Right lobe of liver (tissue), 6 donors: ENCODE results near the gene MMP3. TPM values are rescaled to one million over a fixed set of nuclear protein-coding genes. Genes with fewer than 3 reads are reported as not detected.

Experiments
- ATAC-seq, 4 donors: fragments of 200-7000 bp; cut with Tn5 transposase; one replicate each; pipeline ENCODE4 v1.9.1; 2020; ENCODE audit warnings: mild to moderate bottlenecking in 4 of 4, moderate library complexity in 4 of 4
- DNase-seq, 3 donors: peaks; one replicate each; pipeline ENCODE4 v3.0.0-alpha.2; 2020
- H3K27ac ChIP-seq, 3 donors: fragments of 200-600 bp; one replicate each; pipeline ENCODE4 v1.8.0; 2022
- H3K27me3 ChIP-seq, 2 donors: fragments of 200-600 bp; one replicate each; pipeline ENCODE4 v1.8.0; 2022
- H3K36me3 ChIP-seq, 4 donors: fragments of 200-600 bp; sonication (generic) in 1 of 4; one replicate each; pipeline versions ENCODE4 v1.5.1 to v1.8.0; 2017 to 2022; ENCODE audit warnings: control low read depth in 1 of 4
- H3K4me1 ChIP-seq, 4 donors: fragments of 200-600 bp; sonication (generic) in 1 of 4; one replicate each; pipeline versions ENCODE4 v1.5.1 to v1.8.0; 2017 to 2022; ENCODE audit warnings: control low read depth in 1 of 4
- H3K4me3 ChIP-seq, 3 donors: fragments of 200-600 bp; one replicate each; pipeline ENCODE4 v1.8.0; 2022
- H3K9me3 ChIP-seq, 4 donors: fragments of 200-600 bp; sonication (generic) in 1 of 4; one replicate each; pipeline versions ENCODE4 v1.5.1 to v1.8.0; 2017 to 2022; ENCODE audit warnings: control low read depth in 1 of 4
- POLR2A ChIP-seq: fragments of 450-650 bp; IDR thresholded peaks from one replicate; pipeline ENCODE4 v1.6.1; 2017; ENCODE audit warnings: antibody characterized with exemption, mild to moderate bottlenecking
- WGBS: methylation state at CpG from one replicate; pipeline ENCODE4 v1.1.6; 2018; ENCODE audit warnings: low coverage, low lambda C conversion rate; ENCODE audit not compliant: insufficient coverage; ENCODE audit errors: missing lambda C conversion rate; 5-methylcytosine and 5-hydroxymethylcytosine counted together
- intact Hi-C, 2 donors: fragments of 100-400 bp; cut with DNase I; formaldehyde crosslinking; loops; one replicate each; pipeline versions ENCODE4 v1.11.2 to v1.14.1; 2022
- total RNA-seq, 6 experiments: library from RNA; depleted of rRNA in 2 of 6; stranded (reverse); fragments of >200 nt in 2 of 6; fragmentation: NEBNext Ultra II Directional in 3 of 6; extraction: Animal tissue kit (Norgen Biotek cat#: 25700) in 3 of 6; gene quantifications; one replicate each; pipeline versions ENCODE4 v1.1.0 to v1.2.4, GENCODE V29; 2016 to 2023
- TF ChIP-seq, protein P1 (sequence below), 4 donors: fragments of 200-600 bp in 3 of 4; fragments of 450-650 bp in 1 of 4; IDR thresholded peaks; one replicate each; pipeline versions ENCODE4 v1.5.1 to v1.8.0; 2016 to 2022; ENCODE audit warnings: antibody characterized with exemption in 4 of 4, mild to moderate bottlenecking in 2 of 4
- donor health status: DM: no; HTN: yes; CAD: no.
- donor health status: DM: no; HTN: no; CAD: no.
- donor health status: DM: no; HTN: no; CAD: no.
- donor health status: DM: no; HTN: yes; CAD: no.
- donor health status: DM: no; HTN: yes; CAD: no.

Gene MMP3
- total RNA-seq, 6 experiments from 2014 or later, result not detected

- H3K4me1 ChIP-seq, result no peaks in the 10 kb centered on the region
- ATAC-seq (no peak), DNase-seq (no peak)
- H3K27me3 ChIP-seq, result no peaks in the 10 kb centered on the region
- no peak overlapping the region for H3K4me3 ChIP-seq
- no peaks in the 10 kb centered on the region for H3K9me3 ChIP-seq
- no peak overlapping the region for H3K27ac ChIP-seq
- WGBS, result 68% methylated on average over 5 of the region's 8 CpGs
- no peaks in the 10 kb centered on the region for H3K36me3 ChIP-seq
- no peak for TF ChIP-seq POLR2A
- TF ChIP-seq, protein P1, sequence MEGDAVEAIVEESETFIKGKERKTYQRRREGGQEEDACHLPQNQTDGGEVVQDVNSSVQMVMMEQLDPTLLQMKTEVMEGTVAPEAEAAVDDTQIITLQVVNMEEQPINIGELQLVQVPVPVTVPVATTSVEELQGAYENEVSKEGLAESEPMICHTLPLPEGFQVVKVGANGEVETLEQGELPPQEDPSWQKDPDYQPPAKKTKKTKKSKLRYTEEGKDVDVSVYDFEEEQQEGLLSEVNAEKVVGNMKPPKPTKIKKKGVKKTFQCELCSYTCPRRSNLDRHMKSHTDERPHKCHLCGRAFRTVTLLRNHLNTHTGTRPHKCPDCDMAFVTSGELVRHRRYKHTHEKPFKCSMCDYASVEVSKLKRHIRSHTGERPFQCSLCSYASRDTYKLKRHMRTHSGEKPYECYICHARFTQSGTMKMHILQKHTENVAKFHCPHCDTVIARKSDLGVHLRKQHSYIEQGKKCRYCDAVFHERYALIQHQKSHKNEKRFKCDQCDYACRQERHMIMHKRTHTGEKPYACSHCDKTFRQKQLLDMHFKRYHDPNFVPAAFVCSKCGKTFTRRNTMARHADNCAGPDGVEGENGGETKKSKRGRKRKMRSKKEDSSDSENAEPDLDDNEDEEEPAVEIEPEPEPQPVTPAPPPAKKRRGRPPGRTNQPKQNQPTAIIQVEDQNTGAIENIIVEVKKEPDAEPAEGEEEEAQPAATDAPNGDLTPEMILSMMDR (IDR thresholded peaks at IDR 0.05), result no peak
- intact Hi-C loops, result no loop called here
Observed at GRCh38 chr11:102788334-102788995, 54.9 kb downstream of the MMP3 start.

Other genes with a start within 250 kb of the MMP3 start
- gene MMP20, start 218.3 kb downstream of the MMP3 start, total RNA-seq, result not detected
- gene MMP27, start 137.8 kb downstream of the MMP3 start, total RNA-seq, result under 1 TPM in 1 of 6 experiments, not detected in 5; 0.11 TPM
- 1 to 10 TPM in 1 of 6 experiments, under 1 TPM in 4, not detected in 1; 0.14 to 1.2 (median 0.74) TPM for gene MMP8, start 118.7 kb downstream of the MMP3 start, total RNA-seq
- gene MMP10, start 63.0 kb downstream of the MMP3 start, total RNA-seq, result under 1 TPM in 1 of 6 experiments, not detected in 5; 0.35 TPM
- gene MMP1, start 45.4 kb downstream of the MMP3 start, total RNA-seq, result under 1 TPM in 1 of 6 experiments, not detected in 5; 0.22 TPM
- gene MMP12, start 31.4 kb upstream of the MMP3 start, total RNA-seq, result 1 to 10 TPM in 1 of 6 experiments, not detected in 5; 1.5 TPM
- gene MMP13, start 112.1 kb upstream of the MMP3 start, total RNA-seq, result not detected
- gene DCUN1D5, start 248.6 kb upstream of the MMP3 start, total RNA-seq, result 10 to 100 TPM in 3 of 6 experiments, 1 to 10 TPM in 3; 6.4 to 35.4 (median 10.4) TPM